ENCODE data around the gene GRAP.
"Not testable (repeated sequence)": the region's sequence is repeated elsewhere in the genome, so short reads cannot be mapped to it uniquely, and the experiment has no call there.

DNA sequence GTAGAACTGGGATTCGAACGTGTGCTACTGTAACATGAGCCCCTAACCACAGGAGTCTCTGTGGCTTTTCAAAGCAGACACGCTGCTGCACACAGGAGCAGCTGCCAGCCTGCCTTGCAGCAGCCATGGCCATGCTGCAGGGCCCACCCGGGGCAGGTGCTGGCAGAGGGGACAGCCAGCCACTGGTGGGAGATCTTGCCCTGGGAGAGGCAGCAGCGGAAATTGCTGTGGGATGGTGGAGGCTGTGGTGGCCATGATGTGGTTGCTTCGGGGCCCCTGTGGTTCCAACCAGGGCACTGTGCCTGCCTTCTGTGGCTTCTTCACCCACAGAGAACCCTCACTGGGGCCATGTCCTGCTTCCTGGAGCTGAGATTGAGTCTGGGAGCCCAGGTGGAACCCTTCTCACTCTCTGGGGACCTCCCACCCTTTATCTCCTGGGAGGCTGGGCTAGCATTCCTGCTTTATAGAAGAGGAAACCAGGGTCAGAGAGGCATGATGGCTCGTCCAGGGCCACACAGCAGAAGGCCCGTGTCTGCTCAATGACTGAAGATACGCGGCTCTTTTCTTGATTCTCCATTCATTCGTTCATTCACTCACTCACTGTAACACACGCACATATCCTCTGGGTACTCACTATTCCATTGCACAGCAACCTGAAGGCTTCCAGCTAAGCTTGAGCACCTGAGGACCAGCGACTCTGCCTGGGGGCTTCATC, 43.5 kb upstream of the GRAP start:
- TF ChIP-seq, protein P1, sequence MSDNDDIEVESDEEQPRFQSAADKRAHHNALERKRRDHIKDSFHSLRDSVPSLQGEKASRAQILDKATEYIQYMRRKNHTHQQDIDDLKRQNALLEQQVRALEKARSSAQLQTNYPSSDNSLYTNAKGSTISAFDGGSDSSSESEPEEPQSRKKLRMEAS (IDR thresholded peaks at IDR 0.05; ENCODE audit: low read depth, low read length), result not testable (repeated sequence)
- TF ChIP-seq, protein P2, sequence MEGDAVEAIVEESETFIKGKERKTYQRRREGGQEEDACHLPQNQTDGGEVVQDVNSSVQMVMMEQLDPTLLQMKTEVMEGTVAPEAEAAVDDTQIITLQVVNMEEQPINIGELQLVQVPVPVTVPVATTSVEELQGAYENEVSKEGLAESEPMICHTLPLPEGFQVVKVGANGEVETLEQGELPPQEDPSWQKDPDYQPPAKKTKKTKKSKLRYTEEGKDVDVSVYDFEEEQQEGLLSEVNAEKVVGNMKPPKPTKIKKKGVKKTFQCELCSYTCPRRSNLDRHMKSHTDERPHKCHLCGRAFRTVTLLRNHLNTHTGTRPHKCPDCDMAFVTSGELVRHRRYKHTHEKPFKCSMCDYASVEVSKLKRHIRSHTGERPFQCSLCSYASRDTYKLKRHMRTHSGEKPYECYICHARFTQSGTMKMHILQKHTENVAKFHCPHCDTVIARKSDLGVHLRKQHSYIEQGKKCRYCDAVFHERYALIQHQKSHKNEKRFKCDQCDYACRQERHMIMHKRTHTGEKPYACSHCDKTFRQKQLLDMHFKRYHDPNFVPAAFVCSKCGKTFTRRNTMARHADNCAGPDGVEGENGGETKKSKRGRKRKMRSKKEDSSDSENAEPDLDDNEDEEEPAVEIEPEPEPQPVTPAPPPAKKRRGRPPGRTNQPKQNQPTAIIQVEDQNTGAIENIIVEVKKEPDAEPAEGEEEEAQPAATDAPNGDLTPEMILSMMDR (IDR thresholded peaks at IDR 0.05; ENCODE audit: low read depth, low read length), result not testable (repeated sequence)
